GM18861 (cell line): ENCODE results near the gene PNP.
A peak's percentile ranks its signal among the peaks of the same experiment; 100 is the strongest.
"Not testable (repeated sequence)": the region's sequence is repeated elsewhere in the genome, so short reads cannot be mapped to it uniquely, and the experiment has no call there.

ENCODE experiments used
- ATAC-seq: cut with Tn5 transposase; IDR thresholded peaks from one replicate; pipeline ENCODE4 v1.9.1; 2021; ENCODE audit not compliant: unreplicated experiment

Gene PNP

GRCh38 chr14:20489093-20489994 lies 20.1 kb downstream of the PNP start:
- peak; percentile 53 for ATAC-seq

GRCh38 chr14:20490563-20490962 lies 21.4 kb downstream of the PNP start:
- no peak for ATAC-seq

GRCh38 chr14:20492486-20492885 lies 23.3 kb downstream of the PNP start:
- no peak for ATAC-seq

- no peak for ATAC-seq
Measured at GRCh38 chr14:20493634-20494033, 24.4 kb downstream of the PNP start.

- no peak for ATAC-seq
Measured at GRCh38 chr14:20494935-20495766, 25.9 kb downstream of the PNP start.

- no peak for ATAC-seq
Measured at GRCh38 chr14:20498622-20499021, 29.4 kb downstream of the PNP start.

GRCh38 chr14:20499108-20499507 lies 29.9 kb downstream of the PNP start:
- ATAC-seq, result no peak

GRCh38 chr14:20499881-20500280 lies 30.7 kb downstream of the PNP start:
- ATAC-seq, result no peak

- no peak for ATAC-seq
Measured at GRCh38 chr14:20501346-20501745, 32.1 kb downstream of the PNP start.

GRCh38 chr14:20503898-20504297 lies 34.7 kb downstream of the PNP start:
- no peak for ATAC-seq

- ATAC-seq, result not testable (repeated sequence)
Measured at GRCh38 chr14:20506276-20506675, 37.1 kb downstream of the PNP start.

- not testable (repeated sequence) for ATAC-seq
Measured at GRCh38 chr14:20506752-20507151, 37.5 kb downstream of the PNP start.

- not testable (repeated sequence) for ATAC-seq
Measured at GRCh38 chr14:20507537-20507936, 38.3 kb downstream of the PNP start.

- no peak for ATAC-seq
Measured at GRCh38 chr14:20508367-20508766, 39.2 kb downstream of the PNP start.

- no peak for ATAC-seq
Measured at GRCh38 chr14:20512177-20512905, 43.1 kb downstream of the PNP start.

- ATAC-seq, result no peak
Measured at GRCh38 chr14:20515846-20516245, 46.6 kb downstream of the PNP start.

- no peak for ATAC-seq
Measured at GRCh38 chr14:20516921-20517320, 47.7 kb downstream of the PNP start.

- ATAC-seq, result no peak
Measured at GRCh38 chr14:20522332-20522731, 53.1 kb downstream of the PNP start.

- no peak for ATAC-seq
Measured at GRCh38 chr14:20524027-20524426, 54.8 kb downstream of the PNP start.
